B cell (primary cell): ENCODE results near the gene HLA-DOB. TPM values are rescaled to one million over a fixed set of nuclear protein-coding genes. Genes with fewer than 3 reads are reported as not detected.

Experiments used
- ATAC-seq: fragments of 200-7000 bp; cut with Tn5 transposase; one replicate; pipeline ENCODE4 v1.10.0; 2021; ENCODE audit warnings: low read depth, mild to moderate bottlenecking, moderate number of reproducible peaks, moderate library complexity
- CTCF ChIA-PET: fragments of 350-600 bp; sonication (Branson Sonifier 250); formaldehyde crosslinking; loops from one replicate; lab custom pipeline; 2021; ENCODE audit warnings: antibody characterized with exemption, inconsistent platforms; lab: Charles Lee
- POLR2A ChIA-PET: fragments of 350-600 bp; sonication (Branson Sonifier 250); formaldehyde crosslinking; loops from one replicate; lab custom pipeline; 2021; ENCODE audit warnings: antibody characterized with exemption; lab: Charles Lee
- DNase-seq: peaks from one replicate; pipeline ENCODE4 v3.0.0; 2013
- H2AFZ ChIP-seq: 2 replicates; pipeline ENCODE4 v1.6.1; 2012; ENCODE audit warnings: mild to moderate bottlenecking, low read depth, low read length; ENCODE audit not compliant: insufficient read depth, poor library complexity, severe bottlenecking
- H3K27ac ChIP-seq, 2 donors: 1 replicate in 1 of 2; 2 replicates in 1 of 2; pipeline ENCODE4 v1.5.1; 2012 to 2013; ENCODE audit warnings: low read length in 2 of 2, mild to moderate bottlenecking in 2 of 2, moderate library complexity in 1 of 2
- H3K27me3 ChIP-seq, 4 experiments: fragments of 200-600 bp in 1 of 4; sonication (generic) in 1 of 4; replicated peaks in 1 of 4; 1 replicate in 2 of 4; 2 replicates in 2 of 4; pipeline versions ENCODE4 v1.6.1 to v1.7.0; 2013 to 2016; ENCODE audit warnings: low read length in 3 of 4, mild to moderate bottlenecking in 2 of 4, mixed read lengths in 1 of 4, moderate library complexity in 1 of 4; ENCODE audit not compliant: insufficient read depth in 4 of 4, control insufficient read depth in 3 of 4; ENCODE audit errors: control extremely low read depth in 1 of 4
- H3K36me3 ChIP-seq, 2 experiments: replicated peaks in 1 of 2; 1 replicate in 1 of 2; 2 replicates in 1 of 2; pipeline versions ENCODE4 v1.6.1 to v1.7.1; 2013; ENCODE audit warnings: low read length in 1 of 2; ENCODE audit not compliant: insufficient read depth in 2 of 2, control insufficient read depth in 1 of 2; ENCODE audit errors: control extremely low read depth in 1 of 2, extremely low read depth in 1 of 2
- H3K4me1 ChIP-seq, 2 donors: fragments of 200-600 bp in 1 of 2; sonication (generic) in 1 of 2; 1 replicate in 1 of 2; 2 replicates in 1 of 2; pipeline versions ENCODE4 v1.5.1 to v1.6.1; 2013 to 2017; ENCODE audit warnings: low read length in 2 of 2; ENCODE audit not compliant: control insufficient read depth in 2 of 2, insufficient read depth in 2 of 2
- H3K4me2 ChIP-seq: replicated peaks from 2 replicates; pipeline ENCODE3; 2012; ENCODE audit warnings: mild to moderate bottlenecking, low read depth, low read length; ENCODE audit not compliant: poor library complexity, severe bottlenecking
- H3K4me3 ChIP-seq, 5 experiments: fragments of 200-600 bp in 1 of 5; sonication (generic) in 1 of 5; 1 replicate in 3 of 5; 2 replicates in 2 of 5; pipeline versions ENCODE4 v1.5.1 to v1.7.0; 2011 to 2016; ENCODE audit warnings: low read length in 4 of 5, mild to moderate bottlenecking in 4 of 5, low read depth in 2 of 5, control low read depth in 1 of 5, moderate library complexity in 1 of 5; ENCODE audit not compliant: insufficient read depth in 1 of 5; ENCODE audit errors: control extremely low read depth in 1 of 5, extremely low read depth in 1 of 5
- H3K79me2 ChIP-seq: fragments of 200-600 bp; sonication (generic); one replicate; pipeline ENCODE4 v1.6.0; 2016; ENCODE audit warnings: low read length; ENCODE audit not compliant: control insufficient read depth, insufficient read depth
- H3K9ac ChIP-seq: fragments of 200-600 bp; sonication (generic); 2 replicates; pipeline ENCODE4 v1.6.1; 2017; ENCODE audit warnings: mild to moderate bottlenecking, low read length, moderate library complexity
- H3K9me3 ChIP-seq, 3 donors: one replicate each; pipeline versions ENCODE4 v1.6.1 to v1.7.1; 2013; ENCODE audit warnings: low read length in 2 of 3; ENCODE audit not compliant: control insufficient read depth in 2 of 3, insufficient read depth in 1 of 3; ENCODE audit errors: control extremely low read depth in 1 of 3
- H4K20me1 ChIP-seq: 2 replicates; pipeline ENCODE4 v1.6.0; 2012; ENCODE audit warnings: mild to moderate bottlenecking, low read length; ENCODE audit not compliant: insufficient read depth, control insufficient read depth, poor library complexity, severe bottlenecking
- H3K27ac Mint-ChIP-seq: one replicate; pipeline ENCODE4 v1.8.0; 2021; ENCODE audit warnings: mixed read lengths
- H3K27me3 Mint-ChIP-seq: one replicate; pipeline ENCODE4 v1.8.0; 2021; ENCODE audit warnings: mixed read lengths
- H3K4me1 Mint-ChIP-seq: one replicate; pipeline ENCODE4 v1.8.0; 2021; ENCODE audit warnings: mixed read lengths
- H3K4me3 Mint-ChIP-seq: one replicate; pipeline ENCODE4 v1.8.0; 2021; ENCODE audit warnings: mixed read lengths
- H3K9me3 Mint-ChIP-seq: one replicate; pipeline ENCODE4 v1.8.0; 2022; ENCODE audit warnings: mixed read lengths; ENCODE audit not compliant: insufficient read depth
- CTCF ChIP-seq: fragments of 200-600 bp; IDR thresholded peaks from one replicate; pipeline ENCODE4 v1.8.0; 2022; ENCODE audit warnings: antibody characterized with exemption, mild to moderate bottlenecking
- EZH2 ChIP-seq: IDR thresholded peaks from 2 replicates; pipeline ENCODE4 v1.6.1; 2012; ENCODE audit warnings: borderline replicate concordance, low read depth, mild to moderate bottlenecking, moderate library complexity, low read length; ENCODE audit not compliant: insufficient read depth, poor library complexity, severe bottlenecking
- WGBS: methylation state at CpG from one replicate; pipeline ENCODE4 v1.1.5; 2013; ENCODE audit warnings: missing lambda C conversion rate; ENCODE audit not compliant: insufficient coverage; 5-methylcytosine and 5-hydroxymethylcytosine counted together
- intact Hi-C: fragments of 100-400 bp; cut with micrococcal nuclease; formaldehyde crosslinking; loops from one replicate; pipeline ENCODE4 v1.10.0; 2022
- polyA plus RNA-seq: library from polyadenylated mRNA; depleted of rRNA; stranded (reverse); fragments of >200 nt; gene quantifications from 2 replicates; pipeline ENCODE4 v1.2.3, GENCODE V29; 2012
- total RNA-seq, 2 donors: library from RNA; stranded (reverse); fragments of 120-200 nt in 1 of 2; gene quantifications; 1 replicate in 1 of 2; 2 replicates in 1 of 2; pipeline versions ENCODE4 v1.2.3 to v1.2.4, GENCODE V29; 2013 to 2022

HLA-DOB gene
- total and polyA plus RNA-seq, 2 donors (not counting 1 experiment from before 2014, with no cell fraction given), result 109 to 231 TPM

DNA sequence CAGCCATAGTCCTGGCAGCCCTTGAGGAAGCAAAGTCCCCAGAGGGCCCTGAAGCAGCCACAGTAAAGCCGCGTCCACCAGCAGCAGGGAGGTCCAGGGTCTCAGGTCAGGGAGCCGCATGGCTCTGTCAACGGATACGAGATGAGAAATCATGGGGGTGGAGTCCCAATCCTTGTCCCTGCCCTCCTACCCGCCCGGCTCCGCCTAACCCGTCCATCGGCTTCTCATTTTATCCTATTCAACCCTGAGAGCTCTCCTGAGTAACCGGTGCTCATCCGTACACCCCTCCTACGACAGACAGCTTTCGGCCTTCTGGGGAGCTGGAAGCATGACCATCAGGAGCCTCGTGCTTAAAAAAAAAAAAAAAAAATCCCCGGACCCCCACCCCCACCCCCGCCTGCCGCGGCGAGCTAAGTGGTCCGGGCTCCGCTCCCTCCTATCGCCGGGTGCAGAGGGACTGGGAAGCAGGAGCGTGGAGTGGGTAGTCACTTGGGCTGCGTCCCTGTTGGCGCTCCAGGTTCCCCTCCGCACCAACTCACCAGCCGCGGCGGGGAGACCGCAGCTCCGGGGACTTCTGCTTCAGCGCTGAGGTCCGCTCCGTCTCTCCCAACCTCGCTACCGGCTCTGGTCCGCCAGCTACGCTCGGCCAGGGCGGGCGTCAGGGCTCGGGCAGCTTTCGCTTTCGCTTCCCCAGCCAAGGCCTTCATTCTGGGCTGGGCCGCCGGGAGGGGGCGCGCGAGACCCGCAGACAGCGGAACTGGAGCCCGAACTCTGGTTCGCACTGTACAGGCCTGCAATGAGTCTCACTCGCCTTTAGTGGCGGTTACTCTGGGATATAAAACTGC lies 21.5 kb upstream of the HLA-DOB start, which contains the start of gene TAP2:
Gene TAP2 (minus strand): TSS at position 626 of the 845 bp plus-strand sequence. CDS start 506 bp downstream, at position 120.
- peak within 1 kb of the TSS; percentile 95 for H3K4me2 ChIP-seq
- no peaks in the 10 kb centered on the region for H4K20me1 ChIP-seq
- H3K79me2 ChIP-seq, result peaks cover 80% of the 10 kb centered on the region
- ChIA-PET CTCF (interaction anchor here (0.6 to 11.0 kb wide), 62 partner anchors 9 to 593 kb away, joined by 3 to 359 read pairs (median 6); partner anchors contain the start of genes BRD2, HLA-DMA, HLA-DMB and HLA-DOB), POLR2A (interaction anchor here (0.5 to 9.7 kb wide), 25 partner anchors 11 to 648 kb away, joined by 3 to 282 read pairs (median 4); partner anchors contain the start of genes BRD2, HLA-DMA, HLA-DOB and HLA-DPA1)
- Mint-ChIP-seq H3K4me1 (peaks cover 92% of the 10 kb centered on the region), H3K9me3 (no peaks in the 10 kb centered on the region), H3K4me3 (peak within 1 kb of the TSS; percentile 97), H3K27me3 (no peaks in the 10 kb centered on the region), H3K27ac (peak within 1 kb of the TSS; percentile 99)
- WGBS, result under 1% methylated on average over 46 of the region's 57 CpGs
- ATAC-seq (peak; percentile 84), DNase-seq (peak; percentile 97)
- no peaks in the 10 kb centered on the region for H3K9me3 ChIP-seq
- H3K4me3 ChIP-seq, result peak within 1 kb of the TSS; percentile 71 to 80 (median 76)
- H3K36me3 ChIP-seq, result peaks cover 24 to 61% of the 10 kb centered on the region in 2 experiments
- TF ChIP-seq EZH2 (no peak), CTCF (peak; percentile 90)
- H3K27me3 ChIP-seq, result no peaks in the 10 kb centered on the region
- intact Hi-C loops, result loop anchor here (1.0 to 5.0 kb wide), 6 partner anchors 16 to 146 kb away; partner anchors contain the start of gene PSMB9
- H3K9ac ChIP-seq, result peak within 1 kb of the TSS; percentile 85
- H3K27ac ChIP-seq, result peak within 1 kb of the TSS; percentile 83 to 97
- peak within 1 kb of the TSS; percentile 77 for H2AFZ ChIP-seq
- H3K4me1 ChIP-seq, result peaks cover 59 to 73% of the 10 kb centered on the region in 2 donors
